HTR-8/SVneo (cell line): ENCODE measurements around the gene FOXS1.
"Not testable (repeated sequence)": the region's sequence is repeated elsewhere in the genome, so short reads cannot be mapped to it uniquely, and the experiment has no call there.

ENCODE experiments used
- DNase-seq: peaks from one replicate; pipeline ENCODE4 v3.0.0; 2011; ENCODE audit warnings: low spot score, mixed read lengths; ENCODE audit not compliant: insufficient read length
- FAIRE-seq: peaks from 2 replicates; lab custom pipeline; 2011; peaks lifted over from hg19 to GRCh38; lab: Jason Lieb, UNC

FOXS1 gene

DNA sequence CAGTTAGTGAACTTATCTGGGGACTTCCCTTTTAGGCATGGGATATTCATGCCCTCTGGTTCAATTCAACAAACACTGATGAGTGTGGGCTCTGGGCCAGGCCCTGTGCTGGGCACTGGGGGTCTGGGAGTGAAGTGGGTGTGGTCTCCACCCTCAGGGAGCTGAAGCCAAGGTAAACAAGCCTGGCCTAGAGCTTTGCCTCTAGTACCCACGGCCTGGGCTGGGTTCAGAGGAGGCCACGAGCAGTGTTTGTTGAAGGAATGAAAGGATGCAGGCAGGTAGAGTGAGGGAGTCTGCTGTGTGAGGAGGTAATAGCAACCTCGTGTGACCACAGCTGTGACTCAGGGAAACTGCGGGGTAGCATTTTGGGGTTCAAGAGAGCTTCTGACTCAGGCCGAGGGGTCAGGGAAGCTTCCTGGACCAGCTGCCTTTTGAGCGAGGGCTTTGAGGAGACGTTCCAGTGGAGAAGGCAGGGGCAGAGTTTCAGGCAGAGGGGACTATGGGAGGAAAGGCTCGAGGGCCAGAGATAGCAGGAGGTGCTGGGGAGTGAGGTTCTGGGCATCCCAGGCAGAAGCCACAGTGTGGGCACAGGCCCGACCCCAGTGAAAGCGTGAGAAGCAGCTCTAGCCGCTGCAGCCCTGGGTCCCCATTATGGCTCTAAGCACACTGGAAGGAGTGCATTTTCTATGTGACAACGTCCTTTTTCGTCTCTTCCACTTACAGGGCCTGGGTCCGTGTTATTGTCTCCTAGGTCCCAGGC, 20.7 kb downstream of the FOXS1 start:
- no peak for DNase-seq
- no peak for FAIRE-seq

DNA sequence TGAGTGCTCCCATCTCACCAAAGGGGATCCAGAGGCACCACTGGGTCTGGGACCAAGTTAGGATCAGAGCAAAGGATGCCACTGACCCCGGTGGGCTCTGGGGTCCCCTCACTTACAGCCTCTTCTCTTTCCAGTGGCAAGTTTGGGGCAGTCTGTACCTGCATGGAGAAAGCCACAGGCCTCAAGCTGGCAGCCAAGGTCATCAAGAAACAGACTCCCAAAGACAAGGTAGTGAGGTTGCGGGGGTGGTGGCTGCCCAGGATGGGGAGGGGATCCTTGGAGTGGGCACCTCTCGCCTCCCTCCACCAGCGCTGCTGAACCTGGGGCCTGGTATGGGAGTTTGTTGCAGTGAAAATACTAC, 21.3 kb downstream of the FOXS1 start:
- DNase-seq = no peak
- FAIRE-seq = no peak

DNA sequence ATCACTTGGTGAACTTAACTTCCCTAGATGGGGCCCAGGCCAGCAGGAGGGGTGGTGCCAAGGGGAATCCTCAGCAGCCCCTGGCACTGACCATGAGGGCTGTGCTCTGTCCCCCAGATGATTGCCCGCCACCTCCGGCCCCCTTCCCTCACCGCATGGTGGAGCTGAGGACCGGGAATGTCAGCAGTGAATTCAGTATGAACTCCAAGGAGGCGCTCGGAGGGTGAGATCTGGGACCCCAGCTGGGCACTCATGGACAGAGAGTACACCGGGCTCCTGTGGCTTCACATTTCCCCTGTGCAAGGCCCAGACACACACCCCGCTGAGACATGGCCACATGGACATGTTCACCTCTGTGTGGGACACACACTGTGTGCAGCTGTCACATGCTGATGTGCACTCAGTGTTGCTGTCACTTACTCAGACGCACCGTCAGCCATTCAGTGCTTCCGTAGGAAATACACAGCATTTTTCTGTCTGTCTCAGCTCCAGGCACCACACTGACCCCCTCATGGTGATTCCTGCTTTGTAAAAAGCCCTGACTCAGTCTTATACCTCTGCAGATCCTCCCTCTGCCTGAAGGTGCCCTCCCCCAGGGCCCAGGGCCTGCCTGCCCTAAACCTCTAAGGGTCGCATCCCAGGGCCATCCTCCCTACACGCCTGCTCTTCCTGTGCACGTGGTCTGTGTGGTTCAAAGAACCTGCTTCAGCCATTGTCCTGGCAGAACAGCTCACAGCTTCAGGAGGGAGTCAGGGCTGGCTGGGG, 21.9 kb downstream of the FOXS1 start:
- FAIRE-seq (no peak), DNase-seq (no peak)

DNA sequence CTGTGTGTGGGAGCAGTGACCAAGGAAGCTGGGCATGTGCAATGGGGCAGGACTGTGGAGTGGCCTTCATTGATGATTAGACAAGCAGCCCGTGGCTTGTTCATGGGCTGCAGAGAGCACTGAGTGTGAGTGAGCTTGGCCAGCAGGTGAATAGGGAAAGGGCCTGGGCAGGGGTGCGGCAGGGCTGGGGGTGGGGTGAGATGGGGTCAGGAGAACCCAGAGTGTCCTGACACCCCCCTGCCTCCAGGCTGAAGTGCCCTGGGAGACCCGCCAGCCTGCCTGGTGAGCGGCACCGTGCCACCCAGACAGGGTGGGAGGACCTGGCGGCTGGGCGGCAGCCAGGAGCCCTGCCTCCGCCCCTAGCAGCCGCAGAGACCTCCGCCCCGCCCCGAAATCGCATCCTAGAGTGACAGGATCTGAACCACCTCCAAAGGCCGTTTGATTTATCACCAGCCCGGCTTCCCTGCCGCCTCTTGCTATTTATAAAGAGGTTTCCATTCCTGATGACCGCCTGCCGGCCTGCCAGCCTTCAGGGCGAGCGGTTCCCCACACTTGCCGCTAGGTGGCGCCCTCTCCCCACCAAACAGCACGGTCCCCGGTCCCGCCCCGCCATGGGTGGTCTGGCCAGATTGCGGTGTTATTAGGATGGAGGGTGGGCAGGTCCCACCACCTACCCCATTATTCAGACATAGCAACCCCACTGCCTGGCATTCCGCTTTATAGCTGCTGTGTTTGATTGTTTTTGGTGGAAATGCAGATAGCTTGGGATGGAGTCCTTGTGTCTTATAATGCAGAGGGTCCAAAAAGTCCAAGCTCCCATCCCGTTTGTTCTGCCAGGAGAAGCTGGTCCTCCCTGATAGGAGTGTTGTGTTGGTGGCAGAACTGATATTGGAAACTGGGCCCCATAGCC, 22.7 kb downstream of the FOXS1 start:
- FAIRE-seq = peak; percentile 62
- peak; percentile 86 for DNase-seq

DNA sequence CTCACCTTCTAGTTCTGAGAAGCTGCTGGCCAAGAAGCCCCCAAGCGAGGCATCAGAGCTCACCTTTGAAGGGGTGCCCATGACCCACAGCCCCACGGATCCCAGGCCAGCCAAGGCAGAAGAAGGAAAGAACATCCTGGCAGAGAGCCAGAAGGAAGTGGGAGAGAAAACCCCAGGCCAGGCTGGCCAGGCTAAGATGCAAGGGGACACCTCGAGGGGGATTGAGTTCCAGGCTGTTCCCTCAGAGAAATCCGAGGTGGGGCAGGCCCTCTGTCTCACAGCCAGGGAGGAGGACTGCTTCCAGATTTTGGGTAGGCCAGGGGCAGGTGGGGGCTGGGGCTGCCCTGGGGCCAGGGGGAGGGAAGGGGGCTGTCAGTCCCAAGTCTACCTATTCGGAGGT, 24.0 kb downstream of the FOXS1 start:
- DNase-seq (no peak), FAIRE-seq (no peak)

DNA sequence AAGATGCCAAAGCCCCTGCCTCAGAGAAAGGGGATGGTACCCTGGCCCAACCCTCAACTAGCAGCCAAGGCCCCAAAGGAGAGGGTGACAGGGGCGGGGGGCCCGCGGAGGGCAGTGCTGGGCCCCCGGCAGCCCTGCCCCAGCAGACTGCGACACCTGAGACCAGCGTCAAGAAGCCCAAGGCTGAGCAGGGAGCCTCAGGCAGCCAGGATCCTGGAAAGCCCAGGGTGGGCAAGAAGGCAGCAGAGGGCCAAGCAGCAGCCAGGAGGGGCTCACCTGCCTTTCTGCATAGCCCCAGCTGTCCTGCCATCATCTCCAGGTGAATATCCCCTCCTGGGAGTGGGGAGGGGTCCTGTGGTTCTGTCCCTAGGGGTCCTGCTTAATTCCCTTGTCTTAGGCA, 25.2 kb downstream of the FOXS1 start:
- DNase-seq = no peak
- FAIRE-seq = no peak

DNA sequence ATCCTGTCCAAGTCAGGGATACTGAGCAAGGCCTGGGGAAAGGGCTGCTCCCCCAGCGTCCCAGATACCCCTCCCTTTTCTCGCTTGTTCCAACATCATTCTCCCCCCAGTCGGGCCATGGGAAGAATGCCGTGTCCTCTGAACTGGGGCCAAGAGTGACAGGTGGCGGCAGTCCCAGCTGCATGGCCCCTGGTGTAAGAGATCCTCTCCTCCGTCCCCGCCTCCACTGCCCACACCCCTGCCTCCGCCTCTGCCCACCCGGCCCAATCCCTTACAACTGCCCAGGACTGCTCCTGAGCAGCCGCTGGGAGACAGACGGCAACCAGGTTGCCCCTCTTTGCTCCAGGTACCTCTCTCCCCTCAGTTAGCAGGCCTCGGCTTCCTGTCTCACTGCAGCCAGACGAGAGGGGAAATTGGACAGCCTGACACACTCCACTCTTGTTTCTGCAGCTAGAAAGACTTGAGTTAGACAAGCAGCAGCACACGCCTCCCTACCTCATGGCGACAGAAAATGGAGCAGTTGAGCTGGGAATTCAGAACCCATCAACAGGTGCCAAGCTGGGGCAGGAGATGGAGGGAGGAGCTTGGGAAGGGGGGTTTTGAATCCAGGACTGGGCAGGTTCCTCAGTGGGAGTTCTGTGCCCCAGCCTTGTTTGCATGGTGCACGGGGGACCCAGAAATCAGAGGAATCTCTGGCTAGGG, 26.2 kb downstream of the FOXS1 start, which contains the start of gene MYLK2:
Gene MYLK2 (plus strand): TSS at position 274 of the 702 bp plus-strand sequence. CDS start 225 bp downstream, at position 499.
- FAIRE-seq (no peak), DNase-seq (no peak)

DNA sequence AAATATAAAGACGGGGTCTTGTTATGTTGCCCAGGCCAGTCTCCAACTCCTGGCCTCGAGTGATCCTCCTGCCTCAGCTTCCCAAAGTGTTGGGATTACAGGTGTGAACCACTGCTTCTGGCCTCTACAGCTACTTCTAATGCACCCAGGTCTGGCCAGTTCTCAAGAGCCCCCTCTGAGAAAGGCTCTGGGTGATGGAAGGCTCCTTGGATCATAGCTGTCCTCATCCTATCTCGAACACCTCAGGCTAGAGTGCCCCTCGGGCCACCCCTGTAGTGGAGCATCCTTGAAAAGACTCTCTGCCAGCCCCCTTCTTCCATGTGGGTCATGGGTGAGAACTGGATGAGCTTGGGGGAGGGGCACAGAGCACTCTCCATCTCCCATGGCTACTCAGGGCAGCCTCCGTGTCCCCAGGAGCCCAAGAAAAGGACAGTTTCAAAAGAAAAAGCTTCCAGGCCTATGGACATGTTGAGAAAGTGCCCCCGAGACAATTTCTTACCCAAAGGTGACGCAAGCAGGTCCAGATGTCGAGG, 27.0 kb downstream of the FOXS1 start:
- no peak for FAIRE-seq
- DNase-seq = no peak

DNA sequence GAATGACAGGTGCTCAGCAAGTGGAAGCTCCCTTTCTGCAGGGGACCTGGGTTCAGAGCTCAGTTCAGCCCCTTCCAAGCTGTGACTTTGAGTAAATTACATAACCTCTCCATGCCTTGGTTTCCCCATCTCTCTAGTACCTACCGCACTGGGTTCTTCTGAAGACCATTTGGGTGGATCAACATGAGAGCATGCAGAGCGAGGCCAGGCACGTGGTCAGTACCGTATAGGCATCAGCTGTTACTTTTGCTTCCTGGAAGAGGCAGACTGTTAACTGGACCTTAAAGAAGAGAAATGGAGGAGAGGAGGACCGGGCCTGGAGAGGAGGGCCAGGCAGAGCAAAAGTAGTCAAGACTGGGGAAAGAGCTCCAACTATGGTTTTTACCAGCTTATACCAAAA, 27.9 kb downstream of the FOXS1 start:
- DNase-seq (no peak), FAIRE-seq (no peak)

DNA sequence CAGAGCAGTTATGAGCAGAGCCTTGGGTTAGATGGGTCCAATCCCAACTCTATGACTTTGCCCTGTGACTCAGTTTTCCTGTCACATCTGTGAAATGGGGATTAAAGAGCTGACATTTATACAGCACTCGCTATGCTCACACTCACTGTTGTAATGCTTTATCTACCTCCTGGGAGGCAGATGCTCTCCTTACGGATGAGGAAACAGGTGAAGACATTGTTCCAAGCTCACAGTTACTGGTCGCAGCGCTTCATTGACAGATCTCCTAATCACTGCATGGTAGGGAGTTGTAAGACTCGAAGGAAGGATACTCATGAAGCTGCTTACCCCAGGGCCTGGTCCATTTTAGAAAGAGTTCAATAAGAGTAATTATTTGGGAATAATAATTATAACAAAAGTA, 29.2 kb downstream of the FOXS1 start:
- DNase-seq (no peak), FAIRE-seq (no peak)

DNA sequence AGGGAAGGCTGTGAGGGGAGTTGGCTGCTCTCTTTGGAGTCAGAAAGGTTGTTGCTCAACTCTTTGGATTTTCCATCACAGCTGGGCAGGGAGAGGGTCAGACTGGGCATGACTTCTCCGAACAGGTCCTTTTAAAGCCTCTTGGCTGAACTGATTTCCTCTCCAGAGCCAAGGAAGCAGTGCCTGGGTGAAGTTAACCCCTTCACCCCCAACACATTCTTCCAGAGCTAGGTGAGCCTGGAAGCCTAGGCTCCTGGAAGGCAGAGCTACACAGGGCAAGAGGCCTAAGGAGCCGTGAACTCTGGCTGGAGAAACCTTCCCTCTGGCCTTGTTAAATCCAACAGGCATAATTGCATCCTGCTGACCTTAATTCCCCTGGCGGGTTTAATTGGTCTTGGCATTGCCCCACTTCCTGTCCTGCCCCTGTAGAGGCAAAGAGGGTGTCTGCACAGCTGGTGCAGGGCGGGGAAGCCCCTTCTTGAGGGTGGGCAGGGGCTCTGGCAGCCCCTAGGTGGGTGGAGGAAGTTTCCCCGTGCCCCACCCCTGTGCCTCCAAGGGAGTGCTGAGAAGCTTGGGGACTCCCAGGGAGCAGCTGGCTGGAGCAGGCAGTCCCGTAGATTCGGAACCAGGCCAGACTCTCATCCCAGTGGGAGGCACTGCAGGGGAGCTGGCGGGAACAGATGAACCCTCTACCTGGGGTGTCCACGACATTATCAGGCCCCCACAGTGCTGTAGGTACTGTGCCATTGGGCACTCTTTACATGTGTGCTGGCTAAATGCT, 29.8 kb downstream of the FOXS1 start:
- peak; percentile 38 for DNase-seq

DNA sequence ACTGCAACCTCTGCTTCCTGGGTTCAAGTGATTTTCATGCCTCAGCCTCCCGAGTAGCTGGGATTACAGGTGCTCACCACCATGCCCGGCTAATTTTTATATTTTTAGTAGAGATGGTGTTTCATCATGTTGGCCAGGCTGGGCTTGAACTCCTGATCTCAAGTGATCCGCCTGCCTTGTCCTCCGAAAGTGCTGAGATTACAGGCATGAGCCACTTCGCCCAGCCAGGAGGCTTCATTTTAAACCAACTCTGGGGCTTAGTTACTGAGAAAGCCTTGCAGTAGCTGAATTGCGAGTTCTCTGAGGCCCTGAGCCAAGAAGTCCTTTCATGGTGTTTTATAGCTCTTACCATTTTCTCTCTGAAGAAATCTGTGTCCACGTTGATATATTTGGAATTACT, 31.3 kb downstream of the FOXS1 start:
- DNase-seq, FAIRE-seq: not testable (repeated sequence)

More for the DNA sequence above, 29.8 kb downstream of the FOXS1 start:
- FAIRE-seq = no peak

DNA sequence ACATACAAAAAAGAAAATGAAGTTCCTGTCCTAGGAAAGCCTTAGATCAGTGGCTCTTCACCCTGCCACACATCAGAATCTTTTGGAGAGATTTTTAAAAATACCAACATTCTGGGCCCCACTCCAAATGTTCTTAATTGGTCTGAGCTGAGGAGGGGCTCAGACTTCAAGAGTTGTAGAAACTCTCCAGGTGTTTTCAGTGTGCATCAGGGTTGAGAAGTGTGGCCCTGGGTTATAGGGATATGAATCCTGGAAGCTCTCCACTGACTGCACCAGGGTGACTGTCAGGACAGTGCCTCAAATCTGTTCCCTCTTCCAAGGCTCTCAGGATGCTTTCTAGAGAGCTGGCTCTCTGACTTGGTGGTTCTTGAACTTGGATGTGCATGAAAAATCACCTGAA, 31.8 kb downstream of the FOXS1 start:
- no peak for FAIRE-seq
- DNase-seq = no peak

DNA sequence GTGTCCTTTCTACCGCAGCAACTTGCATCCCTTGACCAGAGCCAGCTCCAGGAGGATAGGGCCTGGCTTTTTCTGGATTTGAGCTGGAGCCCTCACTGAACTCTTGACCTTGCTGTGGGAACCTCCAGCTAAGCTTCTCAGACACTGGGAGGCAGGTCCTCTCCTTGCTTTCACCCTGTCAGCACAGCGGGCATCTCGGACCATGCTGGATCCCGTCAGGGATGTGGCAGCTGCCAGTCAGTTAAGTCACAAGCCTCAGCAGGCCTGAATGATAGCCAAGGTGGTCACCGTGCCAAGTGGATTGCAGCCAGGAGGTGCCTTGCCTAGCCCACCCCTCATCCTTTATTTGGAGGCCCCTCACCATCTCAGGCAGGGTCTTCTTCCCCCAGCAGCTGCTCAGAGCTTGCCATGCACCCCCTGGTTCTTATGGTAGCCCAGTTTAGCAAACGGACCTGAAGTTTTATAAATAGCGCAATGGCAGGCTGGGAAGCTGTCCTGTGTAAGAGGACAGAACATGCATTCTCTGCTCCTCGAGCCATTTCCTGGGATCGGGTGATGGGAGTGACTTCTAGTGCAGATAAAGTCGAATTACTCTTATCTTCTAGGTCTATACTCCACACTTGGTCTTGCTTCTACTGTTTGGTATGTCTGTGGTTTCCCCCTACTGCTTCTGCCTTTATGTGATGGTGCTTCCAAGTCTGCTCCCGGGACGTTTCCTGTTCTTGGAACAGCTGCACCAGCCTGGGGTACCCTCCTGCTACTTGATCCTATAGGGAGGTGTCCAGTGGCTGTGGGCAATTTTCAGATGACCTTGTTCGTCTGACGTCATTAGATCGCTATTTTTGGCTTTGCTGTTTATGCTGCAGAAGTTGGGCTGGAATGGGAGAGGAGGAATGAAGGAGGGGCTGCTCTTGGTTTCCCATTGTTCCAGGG, 33.3 kb downstream of the FOXS1 start:
- DNase-seq (peak; percentile 92), FAIRE-seq (peak; percentile 97)

DNA sequence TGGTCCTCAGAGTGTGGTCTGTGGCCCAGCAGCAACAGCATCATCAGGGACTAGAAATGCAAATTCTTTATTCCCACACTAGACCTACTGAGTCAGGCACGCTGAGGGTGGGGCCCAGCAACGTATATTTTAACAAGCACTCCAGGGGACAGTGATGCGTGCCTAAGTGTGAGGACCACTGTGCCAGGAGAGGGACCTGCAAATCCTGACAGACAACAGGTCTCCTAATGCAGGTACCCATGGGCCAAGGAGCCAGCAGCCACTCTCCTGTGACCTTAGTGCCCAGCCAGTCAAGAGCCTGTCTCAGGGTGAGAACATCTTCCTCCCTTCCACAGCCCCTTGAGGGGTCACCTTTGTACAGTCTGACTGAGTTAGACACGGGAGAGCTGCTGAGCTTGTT, 34.2 kb downstream of the FOXS1 start:
- DNase-seq = no peak
- FAIRE-seq = no peak

DNA sequence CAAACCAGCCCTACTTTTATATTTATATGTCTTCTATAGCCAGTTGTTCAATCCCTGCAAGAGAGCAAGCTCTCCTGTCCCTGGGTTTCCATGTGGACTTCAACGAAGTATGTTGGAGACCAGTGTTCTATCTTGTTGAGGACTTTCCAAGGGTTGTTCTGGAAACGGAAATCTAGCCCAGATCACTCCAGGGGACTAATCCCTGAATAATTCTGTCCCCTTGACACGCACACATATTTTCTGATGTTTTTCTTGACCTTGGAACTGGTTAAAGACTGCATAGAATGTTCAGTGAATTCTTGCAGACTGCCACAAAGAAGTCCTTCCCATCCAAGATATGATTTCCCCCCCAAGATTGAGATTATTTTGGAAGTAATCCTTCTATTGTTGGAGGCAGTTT, 35.7 kb downstream of the FOXS1 start:
- DNase-seq (no peak), FAIRE-seq (no peak)

DNA sequence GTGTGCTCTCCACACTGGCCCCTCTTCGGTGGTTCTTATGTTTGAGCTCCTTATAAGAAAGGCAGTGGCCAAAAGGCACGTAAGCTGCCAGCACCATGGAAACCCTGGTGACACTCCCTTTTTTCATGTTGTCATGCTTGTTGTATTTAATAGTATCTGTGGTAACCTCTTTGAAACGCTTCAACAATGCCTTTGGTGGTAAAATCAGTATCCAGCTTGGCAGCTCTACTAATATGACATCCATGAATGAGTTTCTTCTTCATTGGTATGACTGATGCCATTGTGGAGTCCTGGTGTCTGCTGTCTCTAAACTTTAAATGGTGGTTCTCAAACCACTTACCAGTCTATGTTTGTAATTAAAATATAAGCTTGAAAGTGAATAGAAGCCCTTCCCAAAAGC, 36.9 kb downstream of the FOXS1 start:
- no peak for FAIRE-seq
- DNase-seq = no peak
